Measurements from ENCODE around the gene SLC6A2. TPM values are rescaled to one million over a fixed set of nuclear protein-coding genes. Genes with fewer than 3 reads are reported as not detected.

The SLC6A2 gene
- total and polyA plus RNA-seq, 2 experiments from 2014 or later, result 1.3 to 3.4 TPM

DNA sequence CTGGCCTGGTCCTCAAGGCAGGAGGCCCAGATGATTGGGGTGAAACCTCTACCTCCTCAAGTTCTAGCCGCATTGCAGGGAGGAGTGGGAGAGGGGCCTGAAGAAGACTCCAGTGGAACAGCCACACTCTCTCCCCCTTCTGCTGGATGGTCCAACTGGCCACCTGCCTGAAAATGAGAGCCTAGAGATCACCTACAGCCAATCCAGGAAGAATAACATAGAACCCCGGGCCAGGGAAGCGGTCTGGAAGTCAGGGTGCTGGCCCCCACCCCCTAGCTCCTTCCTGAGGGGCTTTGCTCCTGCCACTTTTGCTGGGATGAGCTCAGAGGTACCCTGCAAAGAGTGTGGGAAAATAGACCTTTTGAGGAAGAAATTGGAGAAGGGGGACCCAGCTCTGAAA, 1.8 kb downstream of the SLC6A2 start:
- Histone ChIP-seq H3K4me1 (ENCODE audit: low read depth) (no peaks in the 10 kb centered on the region), H3K9me3 (ENCODE audit: low read depth) (no peaks in the 10 kb centered on the region), H3K27ac (no peak overlapping the region), H3K4me3 (no peak overlapping the region), H3K27me3 (peaks cover 100% of the 10 kb centered on the region), H3K36me3 (no peaks in the 10 kb centered on the region)
- no peak for DNase-seq (ENCODE audit: low read depth in 1 of 2, low spot score in 1 of 2)
- TF ChIP-seq, protein P1, sequence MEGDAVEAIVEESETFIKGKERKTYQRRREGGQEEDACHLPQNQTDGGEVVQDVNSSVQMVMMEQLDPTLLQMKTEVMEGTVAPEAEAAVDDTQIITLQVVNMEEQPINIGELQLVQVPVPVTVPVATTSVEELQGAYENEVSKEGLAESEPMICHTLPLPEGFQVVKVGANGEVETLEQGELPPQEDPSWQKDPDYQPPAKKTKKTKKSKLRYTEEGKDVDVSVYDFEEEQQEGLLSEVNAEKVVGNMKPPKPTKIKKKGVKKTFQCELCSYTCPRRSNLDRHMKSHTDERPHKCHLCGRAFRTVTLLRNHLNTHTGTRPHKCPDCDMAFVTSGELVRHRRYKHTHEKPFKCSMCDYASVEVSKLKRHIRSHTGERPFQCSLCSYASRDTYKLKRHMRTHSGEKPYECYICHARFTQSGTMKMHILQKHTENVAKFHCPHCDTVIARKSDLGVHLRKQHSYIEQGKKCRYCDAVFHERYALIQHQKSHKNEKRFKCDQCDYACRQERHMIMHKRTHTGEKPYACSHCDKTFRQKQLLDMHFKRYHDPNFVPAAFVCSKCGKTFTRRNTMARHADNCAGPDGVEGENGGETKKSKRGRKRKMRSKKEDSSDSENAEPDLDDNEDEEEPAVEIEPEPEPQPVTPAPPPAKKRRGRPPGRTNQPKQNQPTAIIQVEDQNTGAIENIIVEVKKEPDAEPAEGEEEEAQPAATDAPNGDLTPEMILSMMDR (IDR thresholded peaks at IDR 0.05; ENCODE audit: low read depth, low read length), result no peak

DNA sequence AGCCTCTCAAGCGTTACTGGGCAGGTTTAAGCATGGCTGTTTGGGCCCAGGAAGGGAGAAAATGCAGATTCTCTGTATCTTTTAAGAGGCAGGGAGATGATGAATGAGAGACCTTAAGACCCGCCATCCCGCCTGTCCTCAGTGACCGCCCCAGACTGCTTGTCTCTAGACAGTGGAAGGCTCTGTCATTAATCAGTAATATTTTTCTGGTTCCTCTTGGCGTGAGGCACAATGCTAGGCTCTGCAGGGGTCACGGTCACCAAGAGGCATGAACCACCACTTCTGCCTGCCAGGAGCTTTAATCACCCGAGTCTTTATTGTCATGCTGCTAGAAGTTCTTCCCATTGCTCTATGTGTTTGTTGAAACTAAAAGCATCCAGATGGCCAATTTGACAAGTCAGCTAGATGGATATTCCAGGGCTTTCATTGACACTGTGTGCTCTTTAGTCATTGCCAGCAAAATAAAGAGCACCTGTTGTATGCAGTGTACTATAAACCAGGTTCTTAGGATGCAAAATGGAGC, 3.2 kb downstream of the SLC6A2 start:
- Histone ChIP-seq H3K27ac (no peak overlapping the region), H3K4me1 (ENCODE audit: low read depth) (no peaks in the 10 kb centered on the region), H3K36me3 (no peaks in the 10 kb centered on the region), H3K9me3 (ENCODE audit: low read depth) (no peaks in the 10 kb centered on the region), H3K4me3 (no peak overlapping the region), H3K27me3 (peaks cover 86% of the 10 kb centered on the region)
- DNase-seq (ENCODE audit: low read depth in 1 of 2, low spot score in 1 of 2), result no peak
- TF ChIP-seq, protein P1 (IDR thresholded peaks at IDR 0.05; ENCODE audit: low read depth, low read length), result no peak

DNA sequence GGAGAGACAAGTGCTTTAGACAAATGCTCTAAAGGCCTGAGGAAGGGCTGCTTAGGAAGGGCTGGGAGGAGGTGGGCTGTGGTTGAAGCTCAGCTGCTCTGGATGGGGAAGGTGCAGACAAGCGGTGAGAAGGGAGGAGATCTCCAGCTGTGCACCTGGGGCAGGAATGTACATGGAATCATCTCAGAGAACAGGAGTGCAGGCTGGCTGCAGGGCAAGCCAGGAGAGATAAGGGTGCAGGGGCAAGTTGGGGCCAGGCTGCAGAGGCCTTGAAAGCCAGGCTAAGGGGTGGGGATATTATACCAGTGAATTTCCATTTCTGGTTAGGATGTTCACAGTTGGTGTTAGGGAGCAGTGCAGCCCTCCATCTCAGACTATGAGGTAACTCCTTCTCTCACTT, 4.2 kb downstream of the SLC6A2 start:
- Histone ChIP-seq H3K9me3 (ENCODE audit: low read depth) (no peaks in the 10 kb centered on the region), H3K27ac (no peak overlapping the region), H3K27me3 (peaks cover 76% of the 10 kb centered on the region), H3K4me3 (no peak overlapping the region), H3K36me3 (no peaks in the 10 kb centered on the region), H3K4me1 (ENCODE audit: low read depth) (no peaks in the 10 kb centered on the region)
- TF ChIP-seq, protein P1 (IDR thresholded peaks at IDR 0.05; ENCODE audit: low read depth, low read length), result no peak
- no peak for DNase-seq (ENCODE audit: low read depth in 1 of 2, low spot score in 1 of 2)

DNA sequence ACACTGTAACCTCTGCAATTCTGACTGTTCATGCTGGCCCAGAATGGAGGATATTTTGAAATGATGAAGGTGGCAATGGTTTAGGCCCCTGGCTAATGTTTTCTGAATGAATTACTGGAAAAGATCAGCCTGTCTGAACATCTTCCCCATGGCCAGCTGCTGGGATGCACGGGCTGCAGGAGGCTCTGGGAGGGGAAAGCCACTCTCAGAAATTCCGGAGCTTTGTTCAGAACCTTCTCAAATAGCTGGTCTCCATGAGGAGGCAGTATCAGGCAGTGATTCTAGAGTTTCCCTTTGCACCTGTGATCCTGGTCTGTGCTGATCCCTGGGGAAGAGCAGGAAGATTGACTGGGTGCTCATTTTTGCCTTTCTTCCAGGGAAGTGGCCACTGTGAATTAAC, 5.0 kb downstream of the SLC6A2 start:
- Histone ChIP-seq H3K9me3 (ENCODE audit: low read depth) (no peaks in the 10 kb centered on the region), H3K27ac (no peak overlapping the region), H3K4me3 (no peak overlapping the region), H3K36me3 (no peaks in the 10 kb centered on the region), H3K4me1 (ENCODE audit: low read depth) (no peaks in the 10 kb centered on the region), H3K27me3 (peaks cover 68% of the 10 kb centered on the region)
- TF ChIP-seq, protein P1 (IDR thresholded peaks at IDR 0.05; ENCODE audit: low read depth, low read length), result no peak
- DNase-seq (ENCODE audit: low read depth in 1 of 2, low spot score in 1 of 2), result no peak

DNA sequence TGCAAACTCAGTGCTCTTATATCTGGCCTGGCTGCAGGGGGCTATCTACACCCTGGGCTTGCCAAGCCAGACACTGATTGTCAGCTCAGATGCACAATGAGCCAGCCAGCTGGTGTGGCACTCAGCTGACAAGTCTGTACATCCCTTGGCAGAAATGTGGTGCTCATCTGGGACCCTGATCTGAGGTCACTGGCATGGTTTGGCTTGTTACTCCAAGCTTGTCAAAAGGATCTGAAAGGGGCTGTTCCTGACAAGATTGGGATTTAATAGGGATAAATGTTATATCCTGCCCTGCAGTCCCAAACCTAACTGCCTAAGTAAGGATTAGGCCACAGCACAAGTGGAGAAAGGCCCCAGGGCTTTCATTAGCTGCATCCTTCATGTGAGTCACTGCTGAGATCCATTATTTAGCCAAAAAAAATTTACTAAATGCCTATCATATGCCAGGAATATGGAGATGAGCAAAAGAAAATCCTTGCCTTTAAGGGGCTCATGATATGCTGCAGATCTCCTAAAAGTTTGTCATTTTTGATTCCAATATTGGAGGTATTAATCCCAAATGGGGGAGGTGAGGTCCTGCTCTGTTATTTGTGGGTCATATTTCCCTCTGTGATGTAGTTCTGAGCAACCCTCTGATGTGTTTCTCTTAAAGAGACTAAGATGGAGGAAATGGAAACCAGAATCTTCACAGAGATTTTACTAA, 6.3 kb downstream of the SLC6A2 start:
- Histone ChIP-seq H3K4me3 (no peak overlapping the region), H3K27ac (no peak overlapping the region), H3K36me3 (no peaks in the 10 kb centered on the region), H3K4me1 (ENCODE audit: low read depth) (no peaks in the 10 kb centered on the region), H3K27me3 (peaks cover 67% of the 10 kb centered on the region), H3K9me3 (ENCODE audit: low read depth) (no peaks in the 10 kb centered on the region)
- no peak for DNase-seq (ENCODE audit: low read depth in 1 of 2, low spot score in 1 of 2)
- TF ChIP-seq, protein P1 (IDR thresholded peaks at IDR 0.05; ENCODE audit: low read depth, low read length), result no peak

Measured in cardiac muscle cell (in vitro differentiated cells and primary cell).